ENCODE measurements around the gene FAM131C. TPM values are rescaled to one million over a fixed set of nuclear protein-coding genes. Genes with fewer than 3 reads are reported as not detected.
"Not testable (repeated sequence)": the region's sequence is repeated elsewhere in the genome, so short reads cannot be mapped to it uniquely, and the experiment has no call there.

FAM131C gene
- total and polyA plus RNA-seq, 8 donors = 0.35 to 0.37 TPM; not detected in 6

GRCh38 chr1:16055613-16056520 is 17.6 kb downstream of the FAM131C start:
- no peak for TF ChIP-seq EP300 (IDR thresholded peaks at IDR 0.05)
- TF ChIP-seq CTCF (IDR thresholded peaks at IDR 0.05) = peak in 5 of 7 experiments; percentile 95 to 97 (median 95)
- H3K4me1 ChIP-seq = peaks cover 0 to 10% (median 8%) of the 10 kb centered on the region in 4 donors
- H3K27ac ChIP-seq = no peak overlapping the region
- H3K27me3 ChIP-seq = no peaks in the 10 kb centered on the region
- no peaks in the 10 kb centered on the region for H3K9me3 ChIP-seq
- no peaks in the 10 kb centered on the region for H3K36me3 ChIP-seq
- DNase-seq = peak; percentile 95
- no peak overlapping the region for H3K4me3 ChIP-seq
- intact Hi-C loops (cut with DNase I; ENCODE audit: low total_unique reads) = no loop called here
- 27 to 35% (median 34%) methylated on average over 16 to 18 of the region's 18 CpGs for WGBS, 5 donors

- Histone ChIP-seq H3K36me3 (no peaks in the 10 kb centered on the region), H3K27me3 (no peaks in the 10 kb centered on the region), H3K9me3 (no peaks in the 10 kb centered on the region), H3K4me3 (no peak overlapping the region), H3K27ac (no peak overlapping the region), H3K4me1 (peaks cover 0 to 10% (median 8%) of the 10 kb centered on the region in 4 donors)
- 82 to 90% (median 84%) methylated on average over 7 of the region's 7 CpGs for WGBS, 5 donors
- TF ChIP-seq EP300 (IDR thresholded peaks at IDR 0.05) (no peak), POLR2AphosphoS5 (IDR thresholded peaks at IDR 0.05) (no peak), CTCF (IDR thresholded peaks at IDR 0.05) (no peak), POLR2A (IDR thresholded peaks at IDR 0.05) (no peak)
- DNase-seq = no peak
- intact Hi-C loops (cut with DNase I; ENCODE audit: low total_unique reads) = no loop called here
Observed at GRCh38 chr1:16054598-16055540, 18.6 kb downstream of the FAM131C start.

GRCh38 chr1:16053781-16054502 is 19.5 kb downstream of the FAM131C start:
- TF ChIP-seq CTCF (IDR thresholded peaks at IDR 0.05) = no peak
- TF ChIP-seq POLR2A (IDR thresholded peaks at IDR 0.05) = no peak
- TF ChIP-seq EP300 (IDR thresholded peaks at IDR 0.05) = no peak
- no peak for TF ChIP-seq POLR2AphosphoS5 (IDR thresholded peaks at IDR 0.05)
- Histone ChIP-seq H3K27ac (no peak overlapping the region), H3K36me3 (no peaks in the 10 kb centered on the region), H3K9me3 (no peaks in the 10 kb centered on the region), H3K4me1 (peaks cover 2 to 12% (median 11%) of the 10 kb centered on the region in 4 donors), H3K4me3 (no peak overlapping the region), H3K27me3 (no peaks in the 10 kb centered on the region)
- DNase-seq = no peak
- intact Hi-C loops (cut with DNase I; ENCODE audit: low total_unique reads) = no loop called here
- 63 to 80% (median 75%) methylated on average over 3 to 8 of the region's 8 CpGs for WGBS, 5 donors

- H3K9me3 ChIP-seq; H3K4me3 ChIP-seq; H3K27me3 ChIP-seq; H3K27ac ChIP-seq; intact Hi-C loops (cut with DNase I; ENCODE audit: low total_unique reads); H3K36me3 ChIP-seq; DNase-seq: not testable (repeated sequence)
- WGBS, 5 donors = 84 to 89% (median 88%) methylated on average over 10 to 12 of the region's 12 CpGs
- peaks cover 6 to 20% (median 16%) of the 10 kb centered on the region in 4 donors for H3K4me1 ChIP-seq
Observed at GRCh38 chr1:16051949-16052348, 21.5 kb downstream of the FAM131C start.

Data from stomach (tissue), 9 donors.